ENCODE results near the gene ALPK1.

Gene ALPK1

GRCh38 chr4:112422644-112423043 is 125.5 kb downstream of the ALPK1 start:
- WGBS, 2 donors (ENCODE audit: extremely low coverage in 2 of 2, insufficient read length in 2 of 2, insufficient replicate concordance in 1 of 2) = no CpG with 5 or more reads among the region's 2 CpGs
- Histone ChIP-seq H2BK15ac (ENCODE audit: low read length) (no peak overlapping the region), H2AK5ac (ENCODE audit: low read depth, low read length) (no peak overlapping the region), H3K9me3 (replicated peaks in 1 of 2; ENCODE audit: control insufficient read depth in 2 of 2, insufficient read depth in 1 of 2, low read depth in 1 of 2, low read length in 2 of 2) (peaks cover 0 to 4% of the 10 kb centered on the region in 2 donors), H2BK120ac (ENCODE audit: low read depth, low read length) (no peak overlapping the region), H2AFZ (ENCODE audit: low read length) (no peak overlapping the region), H3K27me3 (ENCODE audit: control insufficient read depth in 3 of 3, insufficient read depth in 3 of 3, low read depth in 1 of 3, low read length in 3 of 3) (peaks cover 0 to 2% (median 0%) of the 10 kb centered on the region in 3 experiments), H2BK12ac (ENCODE audit: low read length) (no peak overlapping the region), H3K27ac (replicated peaks; ENCODE audit: low read length) (no peak overlapping the region), H4K8ac (ENCODE audit: low read depth, low read length) (no peak overlapping the region), H3K4me2 (ENCODE audit: insufficient read depth, low read length, poor library complexity, severe bottlenecking) (no peak overlapping the region), H4K91ac (ENCODE audit: low read depth, low read length, poor library complexity) (no peak overlapping the region), H3K14ac (ENCODE audit: low read length) (no peak overlapping the region), H2BK5ac (ENCODE audit: low read length) (no peak overlapping the region), H3K4me3 (ENCODE audit: low read length in 2 of 2) (no peak overlapping the region), H3K23ac (ENCODE audit: low read depth, low read length, poor library complexity) (no peak overlapping the region), H3K18ac (ENCODE audit: low read length) (no peak overlapping the region), H3K79me1 (ENCODE audit: low read depth, low read length) (no peaks in the 10 kb centered on the region), H3K4me1 (ENCODE audit: control insufficient read depth in 2 of 2, insufficient read depth in 1 of 2, low read depth in 1 of 2, low read length in 2 of 2) (peaks cover 0 to 3% of the 10 kb centered on the region in 2 donors), H3K9ac (ENCODE audit: low read depth, low read length, poor library complexity) (no peak overlapping the region), H3K36me3 (replicated peaks in 1 of 2; ENCODE audit: control insufficient read depth in 2 of 2, insufficient read depth in 2 of 2, low read length in 2 of 2) (no peaks in the 10 kb centered on the region), H3K4ac (ENCODE audit: low read length) (no peak overlapping the region)
- DNase-seq (ENCODE audit: low spot score) = no peak

DNA sequence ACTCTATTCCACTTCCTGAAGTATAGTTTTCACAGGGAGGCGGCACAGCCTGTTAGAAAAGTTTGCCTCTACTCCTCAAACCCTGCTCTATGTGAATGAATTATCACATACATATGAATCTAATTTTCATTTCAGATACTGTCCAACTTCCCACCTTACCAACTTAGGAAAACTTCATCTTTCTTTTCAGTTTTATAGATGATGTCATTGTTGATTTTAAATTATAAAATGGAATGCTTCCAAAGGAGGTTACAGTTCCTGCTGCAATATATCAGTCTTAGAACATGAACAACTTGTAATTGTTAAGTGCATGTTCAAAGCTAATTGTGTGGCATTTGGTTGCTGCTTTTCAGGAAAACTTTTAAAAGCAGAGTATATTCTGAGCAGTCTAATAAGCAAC is 126.4 kb downstream of the ALPK1 start:
- no peak overlapping the region for H2BK15ac ChIP-seq (ENCODE audit: low read length)
- no peak overlapping the region for H3K27ac ChIP-seq (replicated peaks; ENCODE audit: low read length)
- H3K4ac ChIP-seq (ENCODE audit: low read length) = no peak overlapping the region
- peaks cover 0 to 2% (median 0%) of the 10 kb centered on the region in 3 experiments for H3K27me3 ChIP-seq (ENCODE audit: control insufficient read depth in 3 of 3, insufficient read depth in 3 of 3, low read depth in 1 of 3, low read length in 3 of 3)
- DNase-seq (ENCODE audit: low spot score) = no peak
- no peak overlapping the region for H2BK120ac ChIP-seq (ENCODE audit: low read depth, low read length)
- H3K4me1 ChIP-seq (ENCODE audit: control insufficient read depth in 2 of 2, insufficient read depth in 1 of 2, low read depth in 1 of 2, low read length in 2 of 2) = peaks cover 0 to 3% of the 10 kb centered on the region in 2 donors
- H4K91ac ChIP-seq (ENCODE audit: low read depth, low read length, poor library complexity) = no peak overlapping the region
- H3K4me3 ChIP-seq (ENCODE audit: low read length in 2 of 2) = no peak overlapping the region
- H3K14ac ChIP-seq (ENCODE audit: low read length) = no peak overlapping the region
- no peak overlapping the region for H4K8ac ChIP-seq (ENCODE audit: low read depth, low read length)
- no peak overlapping the region for H2AFZ ChIP-seq (ENCODE audit: low read length)
- no peak overlapping the region for H3K4me2 ChIP-seq (ENCODE audit: insufficient read depth, low read length, poor library complexity, severe bottlenecking)
- no peak overlapping the region for H2BK5ac ChIP-seq (ENCODE audit: low read length)
- WGBS, 2 donors (ENCODE audit: extremely low coverage in 2 of 2, insufficient read length in 2 of 2, insufficient replicate concordance in 1 of 2) = no CpG with 5 or more reads among the region's 1 CpG
- H3K18ac ChIP-seq (ENCODE audit: low read length) = no peak overlapping the region
- no peak overlapping the region for H3K23ac ChIP-seq (ENCODE audit: low read depth, low read length, poor library complexity)
- H3K79me1 ChIP-seq (ENCODE audit: low read depth, low read length) = no peaks in the 10 kb centered on the region
- no peak overlapping the region for H2AK5ac ChIP-seq (ENCODE audit: low read depth, low read length)
- H3K36me3 ChIP-seq (replicated peaks in 1 of 2; ENCODE audit: control insufficient read depth in 2 of 2, insufficient read depth in 2 of 2, low read length in 2 of 2) = no peaks in the 10 kb centered on the region
- no peaks in the 10 kb centered on the region for H3K9me3 ChIP-seq (replicated peaks in 1 of 2; ENCODE audit: control insufficient read depth in 2 of 2, insufficient read depth in 1 of 2, low read depth in 1 of 2, low read length in 2 of 2)
- no peak overlapping the region for H3K9ac ChIP-seq (ENCODE audit: low read depth, low read length, poor library complexity)
- no peak overlapping the region for H2BK12ac ChIP-seq (ENCODE audit: low read length)

DNA sequence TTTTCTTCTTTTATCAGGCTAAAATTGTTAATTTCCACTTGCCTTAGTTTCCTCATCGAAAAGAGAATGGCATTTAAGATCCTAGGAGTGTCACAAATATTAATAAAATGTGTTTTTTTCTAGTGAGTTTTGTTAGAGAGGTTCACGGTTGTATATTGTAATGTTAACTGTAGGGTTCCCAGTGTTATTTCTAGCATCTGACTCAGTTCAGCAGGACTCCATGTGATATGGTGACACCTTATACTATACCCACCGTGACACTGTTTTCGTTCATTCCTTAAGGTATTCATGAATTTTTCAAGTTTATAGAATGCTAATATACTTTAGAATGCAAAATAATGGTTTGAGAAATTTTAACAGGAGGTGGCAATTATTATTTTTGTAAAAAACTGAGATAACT is 128.7 kb downstream of the ALPK1 start:
- H2AK5ac ChIP-seq (ENCODE audit: low read depth, low read length) = no peak overlapping the region
- H3K18ac ChIP-seq (ENCODE audit: low read length) = no peak overlapping the region
- peaks cover 0 to 2% (median 0%) of the 10 kb centered on the region in 3 experiments for H3K27me3 ChIP-seq (ENCODE audit: control insufficient read depth in 3 of 3, insufficient read depth in 3 of 3, low read depth in 1 of 3, low read length in 3 of 3)
- no peak overlapping the region for H3K14ac ChIP-seq (ENCODE audit: low read length)
- H3K79me1 ChIP-seq (ENCODE audit: low read depth, low read length) = no peaks in the 10 kb centered on the region
- no peak overlapping the region for H3K9ac ChIP-seq (ENCODE audit: low read depth, low read length, poor library complexity)
- H3K36me3 ChIP-seq (replicated peaks in 1 of 2; ENCODE audit: control insufficient read depth in 2 of 2, insufficient read depth in 2 of 2, low read length in 2 of 2) = no peaks in the 10 kb centered on the region
- WGBS, 2 donors (ENCODE audit: extremely low coverage in 2 of 2, insufficient read length in 2 of 2, insufficient replicate concordance in 1 of 2) = no CpG with 5 or more reads among the region's 4 CpGs
- no peak overlapping the region for H2AFZ ChIP-seq (ENCODE audit: low read length)
- H3K4me3 ChIP-seq (ENCODE audit: low read length in 2 of 2) = no peak overlapping the region
- no peak overlapping the region for H2BK15ac ChIP-seq (ENCODE audit: low read length)
- no peak for DNase-seq (ENCODE audit: low spot score)
- peaks cover 0 to 3% of the 10 kb centered on the region in 2 donors for H3K4me1 ChIP-seq (ENCODE audit: control insufficient read depth in 2 of 2, insufficient read depth in 1 of 2, low read depth in 1 of 2, low read length in 2 of 2)
- H3K4me2 ChIP-seq (ENCODE audit: insufficient read depth, low read length, poor library complexity, severe bottlenecking) = no peak overlapping the region
- no peak overlapping the region for H2BK120ac ChIP-seq (ENCODE audit: low read depth, low read length)
- no peak overlapping the region for H2BK5ac ChIP-seq (ENCODE audit: low read length)
- no peak overlapping the region for H4K91ac ChIP-seq (ENCODE audit: low read depth, low read length, poor library complexity)
- no peak overlapping the region for H2BK12ac ChIP-seq (ENCODE audit: low read length)
- no peak overlapping the region for H3K4ac ChIP-seq (ENCODE audit: low read length)
- no peak overlapping the region for H3K27ac ChIP-seq (replicated peaks; ENCODE audit: low read length)
- no peaks in the 10 kb centered on the region for H3K9me3 ChIP-seq (replicated peaks in 1 of 2; ENCODE audit: control insufficient read depth in 2 of 2, insufficient read depth in 1 of 2, low read depth in 1 of 2, low read length in 2 of 2)
- no peak overlapping the region for H3K23ac ChIP-seq (ENCODE audit: low read depth, low read length, poor library complexity)
- H4K8ac ChIP-seq (ENCODE audit: low read depth, low read length) = no peak overlapping the region

GRCh38 chr4:112426416-112426815 is 129.2 kb downstream of the ALPK1 start:
- no peaks in the 10 kb centered on the region for H3K9me3 ChIP-seq (replicated peaks in 1 of 2; ENCODE audit: control insufficient read depth in 2 of 2, insufficient read depth in 1 of 2, low read depth in 1 of 2, low read length in 2 of 2)
- H3K4me3 ChIP-seq (ENCODE audit: low read length in 2 of 2) = no peak overlapping the region
- no peak for DNase-seq (ENCODE audit: low spot score)
- no CpG with 5 or more reads among the region's 3 CpGs for WGBS, 2 donors (ENCODE audit: extremely low coverage in 2 of 2, insufficient read length in 2 of 2, insufficient replicate concordance in 1 of 2)
- H2AFZ ChIP-seq (ENCODE audit: low read length) = no peak overlapping the region
- H3K36me3 ChIP-seq (replicated peaks in 1 of 2; ENCODE audit: control insufficient read depth in 2 of 2, insufficient read depth in 2 of 2, low read length in 2 of 2) = no peaks in the 10 kb centered on the region
- no peak overlapping the region for H4K8ac ChIP-seq (ENCODE audit: low read depth, low read length)
- peaks cover 0 to 3% of the 10 kb centered on the region in 2 donors for H3K4me1 ChIP-seq (ENCODE audit: control insufficient read depth in 2 of 2, insufficient read depth in 1 of 2, low read depth in 1 of 2, low read length in 2 of 2)
- no peak overlapping the region for H3K9ac ChIP-seq (ENCODE audit: low read depth, low read length, poor library complexity)
- H2BK15ac ChIP-seq (ENCODE audit: low read length) = no peak overlapping the region
- no peak overlapping the region for H3K27ac ChIP-seq (replicated peaks; ENCODE audit: low read length)
- H3K4me2 ChIP-seq (ENCODE audit: insufficient read depth, low read length, poor library complexity, severe bottlenecking) = no peak overlapping the region
- no peak overlapping the region for H3K23ac ChIP-seq (ENCODE audit: low read depth, low read length, poor library complexity)
- no peak overlapping the region for H3K18ac ChIP-seq (ENCODE audit: low read length)
- no peak overlapping the region for H4K91ac ChIP-seq (ENCODE audit: low read depth, low read length, poor library complexity)
- H2AK5ac ChIP-seq (ENCODE audit: low read depth, low read length) = no peak overlapping the region
- H3K14ac ChIP-seq (ENCODE audit: low read length) = no peak overlapping the region
- H2BK5ac ChIP-seq (ENCODE audit: low read length) = no peak overlapping the region
- H2BK120ac ChIP-seq (ENCODE audit: low read depth, low read length) = no peak overlapping the region
- no peak overlapping the region for H2BK12ac ChIP-seq (ENCODE audit: low read length)
- H3K79me1 ChIP-seq (ENCODE audit: low read depth, low read length) = no peaks in the 10 kb centered on the region
- peaks cover 0 to 2% (median 0%) of the 10 kb centered on the region in 3 experiments for H3K27me3 ChIP-seq (ENCODE audit: control insufficient read depth in 3 of 3, insufficient read depth in 3 of 3, low read depth in 1 of 3, low read length in 3 of 3)
- no peak overlapping the region for H3K4ac ChIP-seq (ENCODE audit: low read length)
